ENCODE data around the gene OR51A7. TPM values are rescaled to one million over a fixed set of nuclear protein-coding genes. Genes with fewer than 3 reads are reported as not detected.
"Not testable (repeated sequence)": the region's sequence is repeated elsewhere in the genome, so short reads cannot be mapped to it uniquely, and the experiment has no call there.

OR51A7 gene, protein sequence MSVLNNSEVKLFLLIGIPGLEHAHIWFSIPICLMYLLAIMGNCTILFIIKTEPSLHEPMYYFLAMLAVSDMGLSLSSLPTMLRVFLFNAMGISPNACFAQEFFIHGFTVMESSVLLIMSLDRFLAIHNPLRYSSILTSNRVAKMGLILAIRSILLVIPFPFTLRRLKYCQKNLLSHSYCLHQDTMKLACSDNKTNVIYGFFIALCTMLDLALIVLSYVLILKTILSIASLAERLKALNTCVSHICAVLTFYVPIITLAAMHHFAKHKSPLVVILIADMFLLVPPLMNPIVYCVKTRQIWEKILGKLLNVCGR
- polyA plus RNA-seq (ENCODE audit: insufficient read length in 12 of 12): not detected
- long read RNA-seq, donor 1: 0 reads
- long read RNA-seq, donor 2: 0 reads
- long read RNA-seq, donor 3: 0 reads
- long read RNA-seq, donor 4: 0 reads
- long read RNA-seq, donor 5: 0 reads
- long read RNA-seq, donor 6: 0 reads
- long read RNA-seq, donor 7: 0 reads
- long read RNA-seq, donor 8: 0 reads
- long read RNA-seq, donor 9: 0 reads
- long read RNA-seq, donor 10: 0 reads
- long read RNA-seq, donor 11: 0 reads

GRCh38 chr11:4903484-4903883 lies at the start of gene OR51A7:
Gene OR51A7 (plus strand): TSS chr11:4903783. CDS start chr11:4907370, 3,587 bp downstream.
- DNase-seq: no peak

DNA sequence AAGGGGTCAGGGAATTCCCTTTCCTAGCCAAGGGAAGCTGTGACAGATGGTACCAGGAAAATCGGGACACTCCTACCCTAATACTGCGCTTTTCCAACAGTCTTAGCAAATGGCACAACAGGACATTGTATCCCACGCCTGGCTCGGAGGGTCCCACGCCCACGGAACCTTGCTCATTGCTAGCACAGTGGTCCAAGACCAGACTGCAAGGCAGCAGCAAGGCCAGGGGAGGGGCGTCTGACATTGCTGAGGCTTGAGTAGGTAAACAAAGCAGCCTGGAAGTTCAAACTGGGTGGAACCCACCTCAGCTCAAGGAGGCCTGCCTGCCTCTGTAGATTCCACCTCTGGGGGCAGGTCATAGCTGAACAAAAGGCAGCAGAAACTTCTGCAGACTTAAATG lies 49.3 kb upstream of the OR51A7 start:
- not testable (repeated sequence) for DNase-seq

GRCh38 chr11:4862447-4863236 lies 40.9 kb upstream of the OR51A7 start:
- DNase-seq: no peak

- no peak for DNase-seq
These were observed 39.7 kb upstream of the OR51A7 start for GRCh38 chr11:4863876-4864275.

DNA sequence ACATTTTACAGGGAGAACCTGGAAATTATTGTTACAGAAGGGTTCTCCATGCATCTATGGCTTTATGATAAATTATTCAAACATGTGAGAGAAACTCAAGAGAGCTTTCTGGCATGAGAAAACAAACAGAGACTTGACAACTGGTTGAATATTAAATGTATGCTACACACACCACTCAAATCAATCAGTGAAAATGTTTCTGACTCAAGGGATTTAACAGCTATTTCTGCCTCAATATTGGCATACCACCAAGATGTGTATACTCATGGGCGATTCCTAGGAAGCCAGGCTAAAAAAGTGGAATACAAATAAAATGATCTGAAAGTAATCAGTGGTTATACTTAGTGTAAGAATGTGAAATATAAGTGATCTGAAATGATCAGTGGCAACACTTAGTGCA lies 37.7 kb upstream of the OR51A7 start:
- DNase-seq: no peak

- no peak for DNase-seq
These were observed 22.4 kb upstream of the OR51A7 start for GRCh38 chr11:4881188-4881587.

GRCh38 chr11:4881860-4882500 lies 21.6 kb upstream of the OR51A7 start, which contains the start of gene OR51T1:
Gene OR51T1 (plus strand): TSS chr11:4881900. CDS start chr11:4881900, 0 bp downstream.
- no peak for DNase-seq

DNA sequence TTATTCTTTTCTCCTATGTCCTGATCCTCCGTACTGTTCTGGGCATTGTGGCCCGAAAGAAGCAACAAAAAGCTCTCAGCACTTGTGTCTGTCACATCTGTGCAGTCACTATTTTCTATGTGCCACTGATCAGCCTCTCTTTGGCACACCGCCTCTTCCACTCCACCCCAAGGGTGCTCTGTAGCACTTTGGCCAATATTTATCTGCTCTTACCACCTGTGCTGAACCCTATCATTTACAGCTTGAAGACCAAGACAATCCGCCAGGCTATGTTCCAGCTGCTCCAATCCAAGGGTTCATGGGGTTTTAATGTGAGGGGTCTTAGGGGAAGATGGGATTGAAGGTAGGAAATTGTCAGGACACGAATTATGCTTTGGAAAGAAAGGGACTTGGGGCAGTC lies 21.0 kb upstream of the OR51A7 start:
- no peak for DNase-seq

DNA sequence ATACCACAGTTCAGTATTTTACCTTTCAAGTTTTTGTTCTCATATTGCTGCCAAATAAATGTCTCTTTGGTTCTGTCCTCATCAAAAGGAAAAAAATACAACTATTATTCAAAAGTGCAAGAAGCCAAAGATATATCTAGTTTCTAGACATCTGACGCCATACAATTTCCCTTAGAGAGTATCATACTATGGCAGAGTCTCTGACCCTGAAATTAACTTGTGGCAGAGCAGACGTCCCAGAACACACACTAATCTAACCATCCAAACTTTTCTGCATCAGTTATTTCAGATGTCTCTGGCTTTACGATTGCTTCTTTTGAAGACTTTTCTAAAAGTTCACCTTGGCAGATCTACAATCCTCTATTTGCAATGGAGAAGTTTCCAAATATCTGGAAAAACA lies 19.2 kb upstream of the OR51A7 start:
- peak; percentile 10 for DNase-seq

- DNase-seq: no peak
These were observed 17.4 kb upstream of the OR51A7 start for GRCh38 chr11:4886186-4886585.

DNA sequence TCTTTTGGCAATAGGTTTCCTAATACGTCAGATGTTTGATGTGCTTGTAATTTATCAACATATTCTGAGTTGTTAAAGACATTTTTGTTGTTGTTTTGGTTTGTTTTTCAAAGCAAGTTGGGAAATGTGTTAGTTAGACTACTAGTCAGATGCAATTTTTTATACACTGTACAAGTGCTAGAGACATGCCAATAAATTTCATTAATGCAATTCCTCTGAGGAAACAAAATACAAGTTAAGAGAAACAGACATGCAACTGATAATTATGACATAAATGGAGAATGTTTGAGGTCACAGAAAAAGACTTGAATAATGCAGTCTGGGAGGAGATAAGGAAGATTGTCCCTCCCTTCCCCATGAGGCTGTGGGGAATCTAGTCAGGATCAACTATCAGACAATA lies 16.0 kb upstream of the OR51A7 start:
- no peak for DNase-seq

GRCh38 chr11:4890279-4890678 lies 13.3 kb upstream of the OR51A7 start:
- DNase-seq: no peak

GRCh38 chr11:4891996-4892640 lies 11.5 kb upstream of the OR51A7 start:
- peak; percentile 7 for DNase-seq

GRCh38 chr11:4916581-4916980 lies 13.0 kb downstream of the OR51A7 start:
- no peak for DNase-seq

- no peak for DNase-seq
These were observed 15.7 kb downstream of the OR51A7 start, which contains the start of gene OR51G2 for GRCh38 chr11:4919250-4919649. Gene OR51G2 (minus strand): TSS chr11:4919350. CDS start chr11:4915663, 3,687 bp downstream.

DNA sequence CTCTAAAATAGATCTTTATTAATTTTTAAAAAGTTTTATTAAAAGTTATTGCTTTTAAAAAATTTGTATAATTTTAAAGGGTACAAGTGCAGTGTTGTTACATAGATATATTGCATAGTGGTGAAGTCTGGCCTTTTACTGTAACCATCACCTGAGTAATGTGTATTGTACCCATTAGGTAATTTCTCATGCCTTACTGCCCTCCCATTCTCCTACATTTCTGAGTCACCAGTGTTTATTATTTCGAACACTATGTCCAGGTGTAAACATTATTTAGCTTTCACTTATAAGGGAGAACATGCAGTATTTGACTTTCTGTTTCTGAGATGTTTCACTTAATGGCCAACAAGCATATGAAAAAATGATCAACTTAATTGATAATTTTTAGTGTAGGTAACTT lies 18.2 kb downstream of the OR51A7 start:
- no peak for DNase-seq

DNA sequence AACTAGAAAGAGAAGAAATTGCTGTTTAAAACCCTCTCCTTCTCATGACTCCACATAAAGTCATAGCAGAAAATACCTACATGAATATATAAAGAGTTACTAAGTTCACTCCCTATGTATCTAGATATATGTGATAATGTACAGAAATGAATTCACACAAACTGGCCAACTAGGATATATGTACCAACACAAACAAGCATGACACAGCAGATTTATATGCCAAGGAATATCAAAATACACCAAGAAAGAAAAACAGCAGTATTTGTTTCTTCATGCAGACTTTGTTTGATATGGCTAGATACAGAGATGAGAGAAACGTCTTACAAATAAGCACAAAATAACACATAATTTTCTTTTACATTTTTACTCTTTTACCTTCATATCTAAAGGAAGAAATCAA lies 18.7 kb downstream of the OR51A7 start:
- no peak for DNase-seq

- DNase-seq: no peak
These were observed 20.7 kb downstream of the OR51A7 start, which contains the start of gene OR51G1 for GRCh38 chr11:4924239-4924638. Gene OR51G1 (minus strand): TSS chr11:4924339. CDS start chr11:4924339, 0 bp downstream.

DNA sequence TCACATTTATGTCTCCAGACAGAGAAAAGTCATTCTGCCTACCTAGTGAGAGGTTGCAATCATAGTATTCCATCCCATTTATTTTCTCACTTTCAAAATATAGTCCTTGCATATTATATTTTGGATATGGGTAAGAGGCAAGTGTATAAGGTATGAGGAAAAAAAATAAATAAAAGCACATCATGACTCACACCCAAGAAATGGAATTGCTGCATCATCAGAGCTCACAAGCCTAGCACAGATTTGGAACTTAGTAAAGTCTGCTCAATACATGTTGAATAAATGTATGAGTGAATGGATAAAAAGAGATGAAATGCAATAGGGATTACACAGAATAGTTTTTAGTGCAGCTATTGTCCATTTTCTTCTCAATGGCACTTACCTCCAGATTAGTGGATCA lies 23.0 kb downstream of the OR51A7 start:
- DNase-seq: no peak

- no peak for DNase-seq
These were observed 29.2 kb downstream of the OR51A7 start for GRCh38 chr11:4932751-4933150.

DNA sequence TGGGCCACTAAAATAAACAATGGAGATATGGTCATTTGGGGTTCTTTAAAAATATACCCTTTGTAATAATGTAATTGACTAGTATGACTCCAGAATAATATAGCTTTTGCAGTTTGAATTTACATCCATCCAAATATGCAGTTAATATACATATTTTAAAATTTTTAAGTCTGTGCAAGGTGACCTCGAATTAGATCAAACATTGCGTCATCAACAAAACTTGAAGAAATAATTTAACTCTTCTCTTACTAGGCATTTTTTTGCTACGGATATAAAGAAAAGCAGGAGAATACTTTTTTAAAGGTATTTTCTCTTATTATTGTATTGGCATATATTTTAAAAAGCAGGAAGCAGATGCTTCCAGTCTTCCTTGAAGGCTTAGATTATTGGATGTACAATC lies 33.2 kb downstream of the OR51A7 start:
- no peak for DNase-seq

Data from muscle of arm (tissue), 14 donors.